HG03520 (cell line): ENCODE measurements around the gene TRRAP.

Experiments used
- ATAC-seq: cut with Tn5 transposase; IDR thresholded peaks from one replicate; pipeline ENCODE4 v1.9.1; 2021; ENCODE audit warnings: mild to moderate bottlenecking, moderate library complexity; ENCODE audit not compliant: unreplicated experiment

Gene TRRAP

GRCh38 chr7:99021941-99022560 is 143.7 kb downstream of the TRRAP start:
- no peak for ATAC-seq

GRCh38 chr7:99024066-99024465 is 145.7 kb downstream of the TRRAP start:
- ATAC-seq, result no peak

- no peak for ATAC-seq
Observed at GRCh38 chr7:99027241-99027640, 148.9 kb downstream of the TRRAP start.

- ATAC-seq, result no peak
Observed at GRCh38 chr7:99027841-99028240, 149.5 kb downstream of the TRRAP start.

- no peak for ATAC-seq
Observed at GRCh38 chr7:99028261-99028973, 150.1 kb downstream of the TRRAP start.

GRCh38 chr7:99029466-99030435 is 151.4 kb downstream of the TRRAP start:
- no peak for ATAC-seq

GRCh38 chr7:99030457-99030856 is 152.1 kb downstream of the TRRAP start:
- ATAC-seq, result no peak

GRCh38 chr7:99030951-99031350 is 152.6 kb downstream of the TRRAP start:
- ATAC-seq, result no peak

GRCh38 chr7:99031496-99031895 is 153.2 kb downstream of the TRRAP start:
- no peak for ATAC-seq

- ATAC-seq, result no peak
Observed at GRCh38 chr7:99032928-99033327, 154.6 kb downstream of the TRRAP start.

GRCh38 chr7:99033765-99034164 is 155.4 kb downstream of the TRRAP start:
- ATAC-seq, result no peak

GRCh38 chr7:99034932-99035722 is 156.8 kb downstream of the TRRAP start:
- ATAC-seq, result no peak

GRCh38 chr7:99035723-99036545 is 157.6 kb downstream of the TRRAP start:
- no peak for ATAC-seq

GRCh38 chr7:99036546-99037111 is 158.3 kb downstream of the TRRAP start:
- no peak for ATAC-seq

GRCh38 chr7:99037327-99037940 is 159.1 kb downstream of the TRRAP start:
- no peak for ATAC-seq

- no peak for ATAC-seq
Observed at GRCh38 chr7:99038086-99038855, 159.9 kb downstream of the TRRAP start.

GRCh38 chr7:99039384-99039891 is 161.1 kb downstream of the TRRAP start:
- no peak for ATAC-seq
